ENCODE data around the gene CRACR2B. TPM values are rescaled to one million over a fixed set of nuclear protein-coding genes. Genes with fewer than 3 reads are reported as not detected.

The CRACR2B gene
- total RNA-seq, result 0.70 and 3.3 TPM in 2 replicates

DNA sequence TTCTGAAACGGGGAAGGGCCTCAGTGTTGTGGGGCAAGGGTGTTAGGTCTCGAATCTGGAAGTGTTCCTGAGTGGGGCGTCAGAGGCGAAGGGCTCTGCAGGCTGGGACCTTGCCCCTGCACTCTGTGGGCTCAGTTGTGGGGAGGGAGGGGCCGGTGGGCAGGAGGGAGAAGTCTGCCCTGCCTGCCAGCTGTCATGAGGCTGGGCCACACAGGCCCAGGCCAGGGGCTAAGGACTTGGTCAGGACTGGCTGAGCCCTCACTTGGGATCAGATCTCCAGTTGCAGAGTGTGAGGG is at the start of gene CRACR2B:
CRACR2B (plus strand) TSS at position 23 of the 296 bp plus-strand sequence. CDS start 689 bp downstream, outside the sequence.

DNA sequence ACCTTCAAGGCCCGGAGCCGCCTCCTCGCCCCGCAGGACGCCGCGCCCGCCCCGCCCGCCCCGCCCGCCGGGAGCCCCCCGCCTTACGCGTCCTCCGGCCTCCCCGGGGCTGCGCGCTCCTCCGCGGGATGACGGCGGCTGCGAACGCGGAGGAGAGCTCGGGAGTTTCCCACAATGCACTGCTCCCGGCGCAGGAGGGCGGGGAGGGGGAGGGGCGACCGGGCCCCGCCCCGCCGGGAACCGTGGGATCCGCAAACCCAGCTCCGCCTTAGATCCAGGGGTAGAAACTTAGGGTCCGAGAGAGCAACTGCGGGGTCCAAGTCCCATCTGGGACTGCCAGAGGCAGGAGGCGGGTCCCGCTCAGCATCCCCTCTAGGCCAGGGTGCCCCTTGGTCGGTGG is 37.8 kb upstream of the CRACR2B start, which contains the start of gene CEND1:
CEND1 (minus strand) TSS at position 148 of the 400 bp plus-strand sequence. CDS start 1,514 bp downstream, outside the sequence.

GRCh38 chr11:798093-798713 is 29.5 kb upstream of the CRACR2B start, which contains the start of gene SLC25A22:
Gene SLC25A22, minus strand, starts transcription at chr11:798281. Its CDS starts 3,275 bp downstream, at chr11:795006.

GRCh38 chr11:809287-810039 is 18.3 kb upstream of the CRACR2B start, which contains the start of gene RPLP2:
Gene RPLP2, plus strand, starts transcription at chr11:809967. Its CDS starts 268 bp downstream, at chr11:810235.

GRCh38 chr11:818396-819128 is 9.2 kb upstream of the CRACR2B start, which contains the start of gene PNPLA2:
Gene PNPLA2, plus strand, starts transcription at chr11:818914. Its CDS starts 805 bp downstream, at chr11:819719.

DNA sequence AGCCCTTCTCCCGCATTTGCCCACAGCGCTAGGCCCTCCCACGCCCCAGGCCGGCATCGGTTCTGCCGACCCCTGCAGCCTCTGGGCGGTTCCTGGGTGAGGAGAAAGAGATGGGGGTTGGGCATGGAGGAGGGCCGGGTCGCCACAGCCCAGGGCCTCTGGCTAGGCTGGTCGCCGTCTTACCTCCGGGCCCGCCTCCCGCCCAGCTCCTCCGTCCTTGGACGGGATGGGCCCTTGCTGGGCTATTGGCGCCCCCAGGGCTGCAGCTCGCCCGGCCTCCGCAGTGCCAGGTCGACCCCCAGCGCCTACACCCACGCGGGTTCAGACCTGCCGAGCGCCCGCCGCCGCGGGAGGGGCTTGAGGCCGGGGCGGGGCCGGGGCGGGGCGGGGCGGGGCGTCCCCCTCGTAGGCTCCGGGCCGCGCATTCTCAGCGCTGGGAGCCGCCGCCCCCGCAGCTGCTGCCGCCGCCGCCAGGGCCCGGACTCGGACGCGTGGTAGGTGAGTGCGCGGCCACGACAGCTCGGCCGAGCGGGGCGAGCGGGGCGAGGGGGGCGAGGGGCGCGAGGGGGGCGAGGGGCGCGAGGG is 4.9 kb downstream of the CRACR2B start, which contains the start of gene CD151:
CD151 (plus strand) TSS at position 424 of the 585 bp plus-strand sequence. CDS start 3,118 bp downstream, outside the sequence.

DNA sequence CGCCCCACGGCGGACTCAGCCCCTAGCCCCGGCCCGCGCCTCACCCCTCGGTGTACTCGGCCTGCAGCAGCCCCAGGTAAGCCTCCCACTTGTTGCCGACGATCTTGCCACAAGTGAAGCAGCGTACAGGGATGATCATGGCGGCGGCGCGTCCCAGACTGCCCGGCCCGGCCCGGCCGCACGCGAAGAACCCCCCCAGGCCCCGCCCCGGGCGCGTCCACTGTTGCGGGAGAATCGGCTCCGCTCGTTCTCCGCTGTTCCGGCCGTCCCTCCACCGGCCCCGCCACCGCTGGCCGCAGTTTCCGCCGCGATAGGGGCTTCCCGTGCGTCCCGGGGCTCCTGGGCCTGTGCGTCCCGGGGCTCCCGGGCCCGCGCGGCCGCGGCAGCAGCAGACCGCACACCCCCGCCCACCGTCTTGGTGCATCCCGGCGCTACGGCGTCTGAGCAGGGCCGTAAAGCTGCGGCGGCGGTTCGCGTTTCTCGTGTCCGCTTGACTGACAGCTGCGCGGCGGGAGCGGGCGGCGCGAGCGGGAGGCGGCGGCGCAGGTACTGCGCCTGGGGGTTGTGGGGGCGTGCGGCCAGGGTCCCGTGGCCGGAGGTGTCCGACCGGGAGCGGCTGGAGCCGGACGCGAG is 14.8 kb downstream of the CRACR2B start, which contains the start of the genes POLR2L and TSPAN4:
POLR2L (minus strand) TSS at position 160 of the 633 bp plus-strand sequence; CDS start at position 139, 21 bp downstream.
TSPAN4 (plus strand) TSS at position 483 of the 633 bp plus-strand sequence. CDS start 7,453 bp downstream, outside the sequence.

Other genes with a start within 250 kb of the CRACR2B start
- gene IRF7, start 212.0 kb upstream of the CRACR2B start, total RNA-seq, result 18.9 and 21.2 TPM in 2 replicates
- not detected in 2 replicates for gene CDHR5, start 203.0 kb upstream of the CRACR2B start, total RNA-seq
- not detected in 2 replicates for gene SCT, start 200.7 kb upstream of the CRACR2B start, total RNA-seq
- not detected in 2 replicates for gene DRD4, start 190.7 kb upstream of the CRACR2B start, total RNA-seq
- gene DEAF1, start 132.7 kb upstream of the CRACR2B start, total RNA-seq, result 33.8 and 39.2 TPM in 2 replicates
- 26.4 and 33.7 TPM in 2 replicates for gene TMEM80, start 132.1 kb upstream of the CRACR2B start, total RNA-seq
- gene EPS8L2, start 121.7 kb upstream of the CRACR2B start, total RNA-seq, result 18.2 and 19.9 TPM in 2 replicates
- 105 and 133 TPM in 2 replicates for gene TALDO1, start 80.5 kb upstream of the CRACR2B start, total RNA-seq
- gene GATD1, start 50.4 kb upstream of the CRACR2B start, total RNA-seq, result 34.0 and 46.0 TPM in 2 replicates
- gene CEND1, start 37.8 kb upstream of the CRACR2B start, total RNA-seq, result 0.94 and 1.3 TPM in 2 replicates
- 9.8 and 18.2 TPM in 2 replicates for gene SLC25A22, start 29.6 kb upstream of the CRACR2B start, total RNA-seq
- 7.4 and 12.1 TPM in 2 replicates for gene PIDD1, start 22.7 kb upstream of the CRACR2B start, total RNA-seq
- 1,276 and 1,479 TPM in 2 replicates for gene RPLP2, start 18.0 kb upstream of the CRACR2B start, total RNA-seq
- 32.1 and 37.1 TPM in 2 replicates for gene PNPLA2, start 9.0 kb upstream of the CRACR2B start, total RNA-seq
- gene CD151, start 5.0 kb downstream of the CRACR2B start, total RNA-seq, result 300 and 449 TPM in 2 replicates
- gene POLR2L, start 14.6 kb downstream of the CRACR2B start, total RNA-seq, result 144 and 256 TPM in 2 replicates
- 282 and 332 TPM in 2 replicates for gene TSPAN4, start 14.9 kb downstream of the CRACR2B start, total RNA-seq
- gene CHID1, start 82.9 kb downstream of the CRACR2B start, total RNA-seq, result 88.0 and 91.3 TPM in 2 replicates
- 41.9 and 47.2 TPM in 2 replicates for gene AP2A2, start 98.0 kb downstream of the CRACR2B start, total RNA-seq
- not detected in 2 replicates for gene MUC6, start 208.8 kb downstream of the CRACR2B start, total RNA-seq
- gene MUC2, start 247.0 kb downstream of the CRACR2B start, total RNA-seq, result not detected in 2 replicates